ENCODE measurements around the gene MYH13. TPM values are rescaled to one million over a fixed set of nuclear protein-coding genes. Genes with fewer than 3 reads are reported as not detected.

MYH13 gene
- total RNA-seq, 4 donors from 2014 or later: not detected

DNA sequence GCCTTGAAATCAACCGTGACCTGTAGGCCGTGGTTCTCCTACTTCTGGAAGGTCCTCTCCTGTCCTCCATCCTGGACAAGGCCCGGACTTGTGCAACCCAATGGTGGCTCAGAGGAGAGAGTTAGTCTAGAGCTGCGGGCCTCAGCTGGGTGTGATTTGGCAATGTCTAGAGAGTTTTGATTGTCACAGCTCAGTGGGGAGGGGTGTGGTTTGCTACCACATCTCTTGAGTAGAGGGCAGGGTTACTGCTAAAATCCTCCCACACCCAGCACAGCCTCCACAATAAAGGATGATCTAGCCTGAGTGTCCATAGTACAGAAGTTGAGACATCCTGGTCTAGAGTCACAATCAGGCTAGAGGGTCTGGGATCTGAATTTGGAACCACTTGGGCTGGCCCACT is 40.3 kb downstream of the MYH13 start:
- no peaks in the 10 kb centered on the region for H3K36me3 ChIP-seq
- 92% methylated on average over 2 of the region's 4 CpGs; no CpG with 5 or more reads in 1 of the 2 donors for WGBS, 2 donors (ENCODE audit: low coverage in 1 of 2)
- no peak for ATAC-seq

DNA sequence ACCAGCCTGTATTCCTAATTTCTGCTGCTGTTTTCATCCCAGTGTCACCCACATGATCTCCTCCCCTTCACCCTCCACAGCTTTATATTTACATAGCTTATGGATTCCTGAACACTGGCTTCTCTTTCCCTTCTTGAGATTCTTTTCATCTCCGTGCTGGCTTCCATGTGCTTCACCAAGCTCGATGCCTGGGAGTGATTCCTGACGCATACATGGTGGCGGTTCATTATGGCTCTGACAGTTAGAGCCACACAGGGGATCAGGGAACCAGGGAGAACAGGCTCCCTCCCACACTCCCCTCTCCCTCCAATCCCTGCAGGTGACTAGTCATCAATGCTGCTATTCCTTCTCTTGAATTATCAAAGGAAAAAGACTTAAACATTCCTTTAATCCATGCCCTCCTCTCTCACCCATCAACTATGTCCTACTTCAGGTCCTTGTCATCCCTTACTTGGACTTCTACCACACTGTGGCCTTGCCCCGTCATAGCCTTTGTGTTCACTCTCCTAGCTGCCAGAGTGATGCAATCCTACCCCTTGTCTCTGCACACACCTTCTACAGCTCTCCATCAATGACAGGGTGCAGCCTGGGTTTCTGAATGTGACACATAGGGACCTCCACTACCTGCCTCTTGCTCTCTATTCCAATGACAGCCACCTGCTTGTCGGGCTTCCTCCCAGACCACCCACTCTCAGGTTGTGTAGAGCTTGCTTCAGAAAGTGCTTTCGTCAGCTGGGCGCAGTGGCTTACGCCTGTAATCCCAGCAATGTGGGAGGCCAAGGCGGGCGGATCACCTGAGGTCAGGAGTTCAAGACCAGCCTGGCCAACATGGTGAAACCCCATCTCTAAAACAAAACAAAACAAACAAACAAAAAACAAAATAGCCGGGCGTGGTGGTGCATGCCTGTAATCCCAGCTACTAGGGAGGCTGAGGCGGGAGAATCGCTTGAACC is 43.6 kb downstream of the MYH13 start:
- no peaks in the 10 kb centered on the region for H3K36me3 ChIP-seq
- no peak overlapping the region for H3K4me3 ChIP-seq
- TF ChIP-seq, protein P1, sequence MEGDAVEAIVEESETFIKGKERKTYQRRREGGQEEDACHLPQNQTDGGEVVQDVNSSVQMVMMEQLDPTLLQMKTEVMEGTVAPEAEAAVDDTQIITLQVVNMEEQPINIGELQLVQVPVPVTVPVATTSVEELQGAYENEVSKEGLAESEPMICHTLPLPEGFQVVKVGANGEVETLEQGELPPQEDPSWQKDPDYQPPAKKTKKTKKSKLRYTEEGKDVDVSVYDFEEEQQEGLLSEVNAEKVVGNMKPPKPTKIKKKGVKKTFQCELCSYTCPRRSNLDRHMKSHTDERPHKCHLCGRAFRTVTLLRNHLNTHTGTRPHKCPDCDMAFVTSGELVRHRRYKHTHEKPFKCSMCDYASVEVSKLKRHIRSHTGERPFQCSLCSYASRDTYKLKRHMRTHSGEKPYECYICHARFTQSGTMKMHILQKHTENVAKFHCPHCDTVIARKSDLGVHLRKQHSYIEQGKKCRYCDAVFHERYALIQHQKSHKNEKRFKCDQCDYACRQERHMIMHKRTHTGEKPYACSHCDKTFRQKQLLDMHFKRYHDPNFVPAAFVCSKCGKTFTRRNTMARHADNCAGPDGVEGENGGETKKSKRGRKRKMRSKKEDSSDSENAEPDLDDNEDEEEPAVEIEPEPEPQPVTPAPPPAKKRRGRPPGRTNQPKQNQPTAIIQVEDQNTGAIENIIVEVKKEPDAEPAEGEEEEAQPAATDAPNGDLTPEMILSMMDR (IDR thresholded peaks at IDR 0.05): no peak
- no peak for TF ChIP-seq POLR2AphosphoS5 (IDR thresholded peaks at IDR 0.05)
- TF ChIP-seq POLR2A (IDR thresholded peaks at IDR 0.05): no peak
- no peak for TF ChIP-seq EP300 (IDR thresholded peaks at IDR 0.05)
- H3K9me3 ChIP-seq: no peaks in the 10 kb centered on the region
- WGBS, 2 donors (ENCODE audit: low coverage in 1 of 2): 66 to 86% methylated on average over 4 to 12 of the region's 15 CpGs
- no peaks in the 10 kb centered on the region for H3K4me1 ChIP-seq
- no peak overlapping the region for H3K27ac ChIP-seq
- peaks cover 14% of the 10 kb centered on the region for H3K27me3 ChIP-seq
- no peak for ATAC-seq

More for the DNA sequence above, 40.3 kb downstream of the MYH13 start:
- H3K4me3 ChIP-seq: no peak overlapping the region
- peaks cover 13% of the 10 kb centered on the region for H3K27me3 ChIP-seq
- H3K27ac ChIP-seq: no peak overlapping the region
- H3K4me1 ChIP-seq: no peaks in the 10 kb centered on the region
- TF ChIP-seq POLR2A (IDR thresholded peaks at IDR 0.05): no peak
- H3K9me3 ChIP-seq: no peaks in the 10 kb centered on the region

DNA sequence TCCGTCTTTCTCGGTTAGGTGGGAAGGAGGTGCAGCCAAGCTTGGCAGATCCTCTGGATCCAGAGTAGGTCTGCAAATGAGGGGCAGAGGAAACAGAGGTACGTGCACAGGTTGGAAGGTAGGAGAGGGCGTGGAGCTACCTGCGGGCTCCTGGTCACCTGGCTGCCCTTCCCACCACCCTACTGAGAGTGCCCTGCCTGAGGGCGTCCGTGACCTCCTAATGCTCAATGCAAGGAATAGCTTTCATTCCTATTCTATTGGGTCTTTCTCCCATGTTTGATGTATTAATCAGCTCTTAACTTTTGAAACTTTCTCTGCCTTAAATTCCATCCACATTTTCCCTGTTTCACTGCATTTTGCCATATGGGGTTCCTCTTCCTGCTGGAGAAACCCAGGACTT is 44.6 kb downstream of the MYH13 start:
- Histone ChIP-seq H3K27ac (no peak overlapping the region), H3K4me3 (no peak overlapping the region), H3K4me1 (no peaks in the 10 kb centered on the region), H3K36me3 (no peaks in the 10 kb centered on the region), H3K9me3 (no peaks in the 10 kb centered on the region), H3K27me3 (peaks cover 14% of the 10 kb centered on the region)
- 86 to 100% methylated on average over 2 to 5 of the region's 7 CpGs for WGBS, 2 donors (ENCODE audit: low coverage in 1 of 2)
- no peak for ATAC-seq
- no peak for TF ChIP-seq POLR2AphosphoS5 (IDR thresholded peaks at IDR 0.05)
- TF ChIP-seq, protein P1 (IDR thresholded peaks at IDR 0.05): no peak
- no peak for TF ChIP-seq EP300 (IDR thresholded peaks at IDR 0.05)
- no peak for TF ChIP-seq POLR2A (IDR thresholded peaks at IDR 0.05)

DNA sequence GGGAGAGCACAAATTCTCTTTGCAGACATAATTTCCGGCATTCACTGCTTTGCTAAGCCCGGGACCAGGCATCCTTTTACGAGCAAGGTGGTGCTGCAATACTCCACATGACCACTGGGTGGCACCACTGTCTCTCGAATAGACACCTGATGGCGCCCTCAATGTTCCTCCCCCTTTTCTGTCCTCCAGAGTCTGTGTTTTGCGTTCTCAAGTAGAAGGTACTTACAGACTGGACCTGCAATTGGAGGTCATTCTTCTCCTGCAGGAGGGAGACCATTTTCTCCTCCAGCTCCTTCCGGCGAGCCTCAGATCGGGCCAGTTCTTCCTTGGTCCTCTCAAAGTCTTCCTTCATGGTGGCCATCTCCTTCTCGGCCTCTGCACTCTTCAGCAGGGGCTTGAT is 45.2 kb downstream of the MYH13 start:
- Histone ChIP-seq H3K27me3 (peaks cover 14% of the 10 kb centered on the region), H3K27ac (no peak overlapping the region), H3K36me3 (no peaks in the 10 kb centered on the region), H3K4me1 (no peaks in the 10 kb centered on the region), H3K4me3 (no peak overlapping the region), H3K9me3 (no peaks in the 10 kb centered on the region)
- peak; percentile 50 for ATAC-seq
- TF ChIP-seq, protein P1 (IDR thresholded peaks at IDR 0.05): peak in 3 of 4 experiments; percentile 75 to 89 (median 87)
- TF ChIP-seq EP300 (IDR thresholded peaks at IDR 0.05): no peak
- TF ChIP-seq POLR2A (IDR thresholded peaks at IDR 0.05): no peak
- no peak for TF ChIP-seq POLR2AphosphoS5 (IDR thresholded peaks at IDR 0.05)
- WGBS, 2 donors (ENCODE audit: low coverage in 1 of 2): 0% methylated on average over 2 to 5 of the region's 10 CpGs

DNA sequence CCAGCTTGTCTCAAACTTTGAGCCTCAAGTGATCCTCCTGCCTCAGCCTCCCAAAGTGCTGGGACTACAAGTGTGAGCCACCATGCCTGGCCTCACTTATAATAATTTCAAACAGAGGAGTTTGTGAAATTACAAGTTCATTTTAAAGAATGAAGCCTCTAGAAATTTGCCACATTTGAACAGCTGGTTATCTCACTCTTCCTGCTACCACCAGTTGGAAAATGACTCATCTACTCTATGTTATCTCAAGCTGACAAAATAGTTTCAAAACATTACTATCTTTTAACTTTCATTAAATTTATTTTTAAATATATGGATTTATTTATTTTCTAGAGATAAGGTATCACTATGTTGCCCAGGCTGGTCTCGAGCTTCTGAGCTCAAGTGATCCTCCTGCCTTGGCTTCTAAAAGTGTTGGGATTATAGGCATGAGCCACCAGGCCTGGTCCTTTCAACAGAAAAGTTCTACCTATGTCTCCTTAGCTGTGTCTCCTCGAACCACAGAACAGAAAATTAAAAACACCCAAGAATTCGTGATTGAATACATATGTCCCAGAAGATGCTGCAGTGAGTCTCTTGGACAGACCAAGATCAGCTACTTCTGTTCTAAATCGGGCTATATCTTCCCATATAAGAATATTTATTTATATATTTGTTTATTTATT is 47.6 kb downstream of the MYH13 start:
- Histone ChIP-seq H3K4me3 (no peak overlapping the region), H3K9me3 (no peaks in the 10 kb centered on the region), H3K27ac (no peak overlapping the region), H3K36me3 (no peaks in the 10 kb centered on the region), H3K4me1 (peaks cover 0 to 6% (median 0%) of the 10 kb centered on the region in 3 donors), H3K27me3 (peaks cover 9% of the 10 kb centered on the region)
- no peak for TF ChIP-seq EP300 (IDR thresholded peaks at IDR 0.05)
- WGBS, 2 donors (ENCODE audit: low coverage in 1 of 2): 68 to 76% methylated on average over 4 of the region's 4 CpGs
- no peak for ATAC-seq
